ENCODE measurements around the gene ANKRD10.

Gene ANKRD10

GRCh38 chr13:110914331-110915056 is 375 bp downstream of the ANKRD10 start:
- peak; percentile 54 to 72 for DNase-seq

GRCh38 chr13:110914081-110914330 is 863 bp downstream of the ANKRD10 start:
- DNase-seq, result peak; percentile 51 to 73

GRCh38 chr13:110913322-110914080 is 1.4 kb downstream of the ANKRD10 start:
- no peak for DNase-seq

- peak; percentile 29 to 62 for DNase-seq
Measured at GRCh38 chr13:110912651-110913051, 2.2 kb downstream of the ANKRD10 start.

- DNase-seq, result no peak
Measured at GRCh38 chr13:110911880-110912279, 3.0 kb downstream of the ANKRD10 start.

GRCh38 chr13:110910013-110910890 is 4.6 kb downstream of the ANKRD10 start:
- no peak for DNase-seq

- DNase-seq, result no peak
Measured at GRCh38 chr13:110907951-110908898, 6.6 kb downstream of the ANKRD10 start.

- DNase-seq, result no peak
Measured at GRCh38 chr13:110907301-110907700, 7.6 kb downstream of the ANKRD10 start.

GRCh38 chr13:110904748-110905147 is 10.1 kb downstream of the ANKRD10 start:
- no peak for DNase-seq

- DNase-seq, result no peak
Measured at GRCh38 chr13:110902370-110902769, 12.5 kb downstream of the ANKRD10 start.

- DNase-seq, result no peak
Measured at GRCh38 chr13:110897521-110897920, 17.3 kb downstream of the ANKRD10 start.

- no peak for DNase-seq
Measured at GRCh38 chr13:110897014-110897413, 17.9 kb downstream of the ANKRD10 start.

- DNase-seq, result no peak
Measured at GRCh38 chr13:110894086-110894485, 20.8 kb downstream of the ANKRD10 start.

GRCh38 chr13:110893571-110893970 is 21.3 kb downstream of the ANKRD10 start:
- DNase-seq, result no peak

- DNase-seq, result peak in 1 of 2 donors; percentile 57
Measured at GRCh38 chr13:110890279-110891165, 24.3 kb downstream of the ANKRD10 start.

- DNase-seq, result no peak
Measured at GRCh38 chr13:110888390-110888789, 26.5 kb downstream of the ANKRD10 start.

- DNase-seq, result no peak
Measured at GRCh38 chr13:110887597-110888333, 27.1 kb downstream of the ANKRD10 start.

- no peak for DNase-seq
Measured at GRCh38 chr13:110886870-110887596, 27.8 kb downstream of the ANKRD10 start.
